Stimulated activated naive CD4-positive, alpha-beta T cell (primary cell): ENCODE data around the gene INS.

ENCODE experiments used
- DNase-seq, 6 experiments: peaks; one replicate each; lab custom pipeline; 2025; lab: John Stamatoyannopoulos, UW

INS gene

DNA sequence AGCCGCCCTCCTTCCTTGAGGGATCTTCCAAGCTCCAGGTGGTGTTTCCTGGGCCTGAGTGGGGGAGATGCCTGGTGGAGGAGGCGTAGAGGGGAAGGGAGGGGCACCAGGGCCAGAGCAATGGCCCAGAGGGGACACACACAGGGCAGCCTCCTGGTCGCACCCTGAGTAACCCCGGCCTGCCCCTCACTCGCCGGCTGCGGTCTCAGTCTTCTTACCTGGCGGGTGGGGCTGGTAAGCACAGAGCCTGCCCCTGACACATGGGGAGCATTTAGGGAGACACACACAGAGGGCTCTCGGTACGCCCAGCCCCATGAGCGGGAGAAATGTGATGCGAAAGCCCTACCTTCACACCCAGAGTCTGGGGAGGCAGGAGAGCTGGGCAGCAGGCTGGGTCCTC is 45.7 kb downstream of the INS start:
- no peak for DNase-seq

DNA sequence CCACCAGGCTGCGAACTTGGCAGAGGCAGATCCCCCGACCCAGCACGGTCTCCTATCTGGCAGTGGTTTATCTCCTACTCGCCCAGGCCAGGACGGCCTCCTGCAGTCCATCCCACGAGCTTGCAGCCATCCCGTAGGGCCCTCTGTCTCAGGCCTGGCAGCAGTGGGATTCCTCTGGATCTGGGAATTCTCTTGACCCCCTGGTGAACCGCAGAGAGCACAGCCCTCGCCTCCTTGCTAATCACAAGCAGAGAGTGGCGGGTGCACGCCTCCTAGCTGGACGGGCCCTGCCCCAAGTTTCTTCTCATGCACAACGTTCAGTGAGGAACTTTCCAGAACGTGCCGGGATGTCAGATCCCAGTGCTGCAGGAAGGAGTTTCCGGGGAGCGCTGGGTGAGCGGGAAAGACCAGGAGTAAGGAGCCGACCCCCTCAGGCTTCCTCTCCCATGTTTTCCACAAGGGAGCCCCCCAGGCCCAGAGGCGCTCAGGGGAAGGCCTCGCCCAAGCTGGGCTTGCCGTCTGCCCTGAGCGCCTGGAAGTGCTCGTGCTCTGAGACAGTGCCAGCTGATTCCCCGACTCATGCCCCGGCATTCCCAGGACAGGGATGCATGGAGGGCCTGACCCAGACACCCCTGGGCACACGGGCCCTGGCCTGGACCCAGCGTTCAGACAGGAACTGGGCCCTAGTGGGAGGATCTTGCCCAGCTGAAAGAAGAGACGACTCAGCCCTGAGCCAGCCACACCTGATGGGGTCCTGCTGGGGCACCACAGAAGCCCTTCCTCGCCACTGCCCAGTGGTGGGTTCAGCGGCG is 46.4 kb downstream of the INS start:
- DNase-seq = no peak

DNA sequence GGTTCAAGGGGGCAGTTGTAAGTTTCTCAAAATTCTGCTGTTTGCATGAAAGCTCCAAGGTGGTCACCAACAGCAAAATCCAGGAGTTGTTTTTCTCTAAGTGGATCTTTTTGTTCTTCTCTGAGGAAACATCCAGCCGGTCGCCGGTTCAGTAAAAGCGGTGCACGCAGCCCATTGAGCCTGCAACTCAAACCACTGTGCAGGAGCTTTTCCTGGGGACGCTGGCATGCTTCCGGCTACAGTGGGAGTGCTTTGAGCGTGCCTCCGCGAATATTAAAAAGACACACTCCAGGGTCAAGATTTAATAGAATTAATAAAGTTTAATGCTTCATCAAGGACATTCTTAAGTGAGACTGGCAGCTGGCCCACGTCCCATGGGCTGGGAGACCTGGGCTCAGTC is 47.2 kb downstream of the INS start:
- no peak for DNase-seq

DNA sequence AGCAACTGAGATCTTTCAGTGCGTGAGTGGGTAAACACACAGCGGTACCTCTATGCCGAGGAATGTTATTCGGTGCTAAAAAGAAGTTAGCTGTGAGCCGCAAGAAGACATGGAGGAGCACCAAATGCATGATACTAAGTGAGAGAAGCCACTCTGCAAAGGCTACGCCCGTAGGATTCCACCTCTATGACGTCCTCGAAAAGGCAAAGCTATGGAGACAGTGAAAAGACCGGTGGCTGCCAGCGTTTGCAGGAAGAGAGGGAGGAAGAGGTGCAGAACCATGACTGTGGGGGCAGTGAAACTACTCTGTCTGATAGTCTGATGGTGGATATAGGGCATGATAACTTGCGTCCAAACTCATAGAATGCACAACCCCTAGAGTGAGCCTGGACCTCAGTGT is 50.5 kb downstream of the INS start:
- no peak for DNase-seq
